OCI-LY1 (cell line): Measurements from ENCODE around the gene AWAT1.

Experiments used
- H2AFZ ChIP-seq: fragments of 200-600 bp; sonication (generic), shearing (Covaris generic); 2 replicates; pipeline ENCODE4 v1.6.0; 2014; ENCODE audit warnings: antibody characterized with exemption, mild to moderate bottlenecking, low read length
- H3F3A ChIP-seq: fragments of 200-600 bp; sonication (generic), shearing (Covaris generic); 2 replicates; pipeline ENCODE4 v1.6.0; 2014; ENCODE audit warnings: mild to moderate bottlenecking, antibody characterized with exemption, low read length, moderate library complexity; ENCODE audit not compliant: insufficient read depth
- H3K27ac ChIP-seq: fragments of 200-600 bp; sonication (generic); 2 replicates; pipeline ENCODE4 v1.5.1; 2014; ENCODE audit warnings: low read length, mixed run types, mild to moderate bottlenecking, low read depth; ENCODE audit not compliant: poor library complexity, severe bottlenecking
- H3K27me3 ChIP-seq: fragments of 200-600 bp; sonication (generic); 2 replicates; pipeline ENCODE4 v1.6.0; 2014; ENCODE audit warnings: antibody characterized with exemption, mild to moderate bottlenecking, low read length, moderate library complexity; ENCODE audit not compliant: insufficient read depth
- H3K36me3 ChIP-seq: fragments of 200-600 bp; sonication (generic); 2 replicates; pipeline ENCODE4 v1.6.1; 2014; ENCODE audit warnings: mild to moderate bottlenecking, antibody characterized with exemption, low read length, moderate library complexity, mixed read lengths; ENCODE audit not compliant: insufficient read depth
- H3K4me1 ChIP-seq: fragments of 200-600 bp; sonication (generic); 2 replicates; pipeline ENCODE4 v1.5.1; 2014; ENCODE audit warnings: mild to moderate bottlenecking, low read length, moderate library complexity; ENCODE audit not compliant: insufficient read depth, severe bottlenecking
- H3K4me2 ChIP-seq: fragments of 200-600 bp; sonication (generic), shearing (Covaris generic); 2 replicates; pipeline ENCODE4 v1.6.1; 2014; ENCODE audit warnings: low read length
- H3K4me3 ChIP-seq: fragments of 200-600 bp; sonication (generic); 2 replicates; pipeline ENCODE4 v1.5.1; 2014; ENCODE audit warnings: low read length, low read depth, mild to moderate bottlenecking, mixed read lengths; ENCODE audit not compliant: poor library complexity, severe bottlenecking
- H3K79me2 ChIP-seq: fragments of 200-600 bp; shearing (Covaris generic); 2 replicates; pipeline ENCODE4 v1.6.1; 2016; ENCODE audit warnings: mixed run types, low read length, mixed read lengths; ENCODE audit not compliant: insufficient read depth
- H3K9ac ChIP-seq: fragments of 200-600 bp; sonication (generic), shearing (Covaris generic); 2 replicates; pipeline ENCODE4 v1.6.1; 2014; ENCODE audit warnings: mild to moderate bottlenecking, low read length, mixed read lengths
- H3K9me2 ChIP-seq: fragments of 200-600 bp; sonication (generic), shearing (Covaris generic); 2 replicates; pipeline ENCODE4 v1.6.1; 2014; ENCODE audit warnings: low read depth, mild to moderate bottlenecking, low read length, mixed read lengths
- H3K9me3 ChIP-seq: fragments of 200-600 bp; shearing (Covaris generic); 2 replicates; pipeline ENCODE4 v1.6.1; 2014; ENCODE audit warnings: low read length, mixed read lengths
- H4K20me1 ChIP-seq: fragments of 200-600 bp; sonication (generic), shearing (Covaris generic); 2 replicates; pipeline ENCODE4 v1.6.0; 2016; ENCODE audit warnings: mild to moderate bottlenecking, low read length; ENCODE audit not compliant: insufficient read depth
- EZH2 ChIP-seq: fragments of 200-600 bp; sonication (generic), shearing (Covaris generic); IDR thresholded peaks from 2 replicates; pipeline ENCODE4 v1.8.0; 2017; ENCODE audit warnings: borderline replicate concordance, mixed run types, mild to moderate bottlenecking, antibody characterized with exemption, low read length, moderate library complexity, mixed read lengths
- TF ChIP-seq, protein P1 (sequence below): fragments of 200-600 bp; sonication (generic), shearing (Covaris generic); IDR thresholded peaks from 2 replicates; pipeline ENCODE4 v1.5.1; 2017; ENCODE audit warnings: mild to moderate bottlenecking, antibody characterized with exemption, low read length, moderate library complexity, mixed read lengths

The AWAT1 gene

DNA sequence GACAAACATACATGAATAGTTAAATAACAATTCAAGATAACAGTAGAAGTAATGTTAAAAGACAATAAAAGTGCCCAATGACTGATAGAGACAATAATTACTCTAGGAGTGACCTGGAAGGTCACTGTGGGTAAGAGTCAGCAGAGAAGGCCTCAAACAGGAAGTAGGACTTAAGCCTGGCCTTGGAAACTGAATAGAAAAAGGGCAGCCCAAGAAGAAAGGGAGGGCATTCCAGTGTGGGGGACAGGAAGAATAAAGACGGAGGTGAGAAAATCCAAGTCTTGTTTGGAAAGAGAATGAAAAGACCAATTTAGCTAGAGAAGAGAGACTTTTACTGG is 19.6 kb downstream of the AWAT1 start:
- H3K4me3 ChIP-seq, result no peak overlapping the region
- TF ChIP-seq, protein P1, sequence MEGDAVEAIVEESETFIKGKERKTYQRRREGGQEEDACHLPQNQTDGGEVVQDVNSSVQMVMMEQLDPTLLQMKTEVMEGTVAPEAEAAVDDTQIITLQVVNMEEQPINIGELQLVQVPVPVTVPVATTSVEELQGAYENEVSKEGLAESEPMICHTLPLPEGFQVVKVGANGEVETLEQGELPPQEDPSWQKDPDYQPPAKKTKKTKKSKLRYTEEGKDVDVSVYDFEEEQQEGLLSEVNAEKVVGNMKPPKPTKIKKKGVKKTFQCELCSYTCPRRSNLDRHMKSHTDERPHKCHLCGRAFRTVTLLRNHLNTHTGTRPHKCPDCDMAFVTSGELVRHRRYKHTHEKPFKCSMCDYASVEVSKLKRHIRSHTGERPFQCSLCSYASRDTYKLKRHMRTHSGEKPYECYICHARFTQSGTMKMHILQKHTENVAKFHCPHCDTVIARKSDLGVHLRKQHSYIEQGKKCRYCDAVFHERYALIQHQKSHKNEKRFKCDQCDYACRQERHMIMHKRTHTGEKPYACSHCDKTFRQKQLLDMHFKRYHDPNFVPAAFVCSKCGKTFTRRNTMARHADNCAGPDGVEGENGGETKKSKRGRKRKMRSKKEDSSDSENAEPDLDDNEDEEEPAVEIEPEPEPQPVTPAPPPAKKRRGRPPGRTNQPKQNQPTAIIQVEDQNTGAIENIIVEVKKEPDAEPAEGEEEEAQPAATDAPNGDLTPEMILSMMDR, result no peak
- TF ChIP-seq EZH2, result no peak
- H3K9me2 ChIP-seq, result no peaks in the 10 kb centered on the region
- no peaks in the 10 kb centered on the region for H3K27me3 ChIP-seq
- no peak overlapping the region for H3K9ac ChIP-seq
- no peaks in the 10 kb centered on the region for H3F3A ChIP-seq
- no peaks in the 10 kb centered on the region for H3K36me3 ChIP-seq
- H2AFZ ChIP-seq, result no peak overlapping the region
- no peaks in the 10 kb centered on the region for H4K20me1 ChIP-seq
- no peaks in the 10 kb centered on the region for H3K9me3 ChIP-seq
- H3K4me2 ChIP-seq, result no peak overlapping the region
- no peaks in the 10 kb centered on the region for H3K79me2 ChIP-seq
- no peak overlapping the region for H3K27ac ChIP-seq
- no peaks in the 10 kb centered on the region for H3K4me1 ChIP-seq

DNA sequence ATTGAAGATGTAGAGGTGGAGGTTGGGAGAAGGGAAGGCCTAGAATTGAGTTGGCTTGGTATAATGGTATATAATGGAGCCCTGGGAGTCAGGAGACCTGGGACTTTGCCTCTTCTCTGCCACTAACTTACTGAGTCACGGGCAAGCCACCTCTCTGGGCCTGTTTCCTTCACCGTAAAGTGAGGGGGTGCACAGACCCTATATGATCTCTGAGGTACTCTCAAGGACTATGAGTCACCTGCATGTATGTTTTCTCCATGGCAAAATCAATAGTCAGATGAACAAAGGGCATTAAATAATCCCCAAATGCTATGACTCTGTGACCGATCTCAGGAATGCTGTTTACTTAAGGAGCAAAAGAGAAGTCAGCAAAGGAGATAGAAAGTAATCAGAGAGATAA is 20.5 kb downstream of the AWAT1 start:
- no peaks in the 10 kb centered on the region for H3K4me1 ChIP-seq
- no peak overlapping the region for H3K4me3 ChIP-seq
- no peak for TF ChIP-seq EZH2
- TF ChIP-seq, protein P1, result no peak
- H3F3A ChIP-seq, result no peaks in the 10 kb centered on the region
- H3K27ac ChIP-seq, result no peak overlapping the region
- H3K9me3 ChIP-seq, result no peaks in the 10 kb centered on the region
- H3K9ac ChIP-seq, result no peak overlapping the region
- H3K4me2 ChIP-seq, result no peak overlapping the region
- no peaks in the 10 kb centered on the region for H3K79me2 ChIP-seq
- no peak overlapping the region for H2AFZ ChIP-seq
- no peaks in the 10 kb centered on the region for H4K20me1 ChIP-seq
- no peaks in the 10 kb centered on the region for H3K36me3 ChIP-seq
- H3K9me2 ChIP-seq, result no peaks in the 10 kb centered on the region
- no peaks in the 10 kb centered on the region for H3K27me3 ChIP-seq

DNA sequence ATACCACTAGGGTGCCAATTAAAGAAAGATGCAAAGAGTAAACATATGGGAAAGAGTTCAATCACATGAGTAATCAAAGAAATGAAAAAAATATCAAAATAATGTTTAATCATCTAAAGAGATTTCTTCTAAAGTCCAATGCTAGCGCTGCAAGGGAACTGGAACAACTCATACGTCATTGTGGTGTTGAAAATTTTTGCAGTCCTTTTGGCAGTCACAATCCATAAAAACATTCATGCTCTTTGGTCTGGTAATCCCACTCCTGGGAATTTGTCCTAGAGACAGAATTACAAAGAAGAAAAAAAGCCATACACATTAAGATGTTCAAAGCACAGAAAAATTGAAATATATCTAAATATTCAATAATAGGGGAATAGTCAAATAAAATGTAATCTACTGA is 21.0 kb downstream of the AWAT1 start:
- Histone ChIP-seq H3K9me3 (no peaks in the 10 kb centered on the region), H3K27ac (no peak overlapping the region), H3K36me3 (no peaks in the 10 kb centered on the region), H3K4me3 (no peak overlapping the region), H3K4me1 (no peaks in the 10 kb centered on the region), H3K9me2 (no peaks in the 10 kb centered on the region), H3F3A (no peaks in the 10 kb centered on the region), H3K27me3 (no peaks in the 10 kb centered on the region), H2AFZ (no peak overlapping the region), H3K4me2 (no peak overlapping the region), H3K79me2 (no peaks in the 10 kb centered on the region), H3K9ac (no peak overlapping the region), H4K20me1 (no peaks in the 10 kb centered on the region)
- TF ChIP-seq, protein P1, result no peak
- no peak for TF ChIP-seq EZH2
